K562 (cell line): ENCODE results near the gene CD300LB. TPM values are rescaled to one million over a fixed set of nuclear protein-coding genes. Genes with fewer than 3 reads are reported as not detected.

ENCODE experiments used
- ATAC-seq: fragments of 200-7000 bp; cut with Tn5 transposase; 3 replicates; pipeline ENCODE4 v1.9.1; 2020; ENCODE audit warnings: moderate library complexity
- BruUV-seq: library from RNA; stranded (reverse); fragments of 400-500 nt; replicated peaks from 2 replicates; lab custom pipeline; 2021; lab: Mats Ljungman, UMichigan
- CTCF ChIA-PET: fragments of 300-600 bp; formaldehyde crosslinking; extraction: SDS; loops from one replicate; lab custom pipeline; 2021; ENCODE audit warnings: low intra/inter-chr PET ratio; lab: Yijun Ruan, JAX
- POLR2A ChIA-PET: fragments of 300-600, 350-650 bp; sonication (Branson Sonifier 250); formaldehyde crosslinking; extraction: SDS; loops from one replicate; lab custom pipeline; 2021; ENCODE audit warnings: antibody characterized with exemption, inconsistent platforms; lab: Yijun Ruan, JAX
- DNase-seq, 4 experiments: peaks; one replicate each; pipeline versions ENCODE4 v3.0.0 to v3.0.0-alpha.2; 2011 to 2018; ENCODE audit warnings: low spot score in 3 of 4, mixed read lengths in 3 of 4; ENCODE audit errors: extremely low read depth in 1 of 4
- FAIRE-seq: peaks from 2 replicates; lab custom pipeline; 2011; peaks lifted over from hg19 to GRCh38; lab: Jason Lieb, UNC
- H2AFZ ChIP-seq: 2 replicates; pipeline ENCODE4 v1.6.0; 2011; ENCODE audit warnings: low read depth, low read length, control low read depth, inconsistent platforms
- H3K27ac ChIP-seq: fragments of 200-600 bp; 3 replicates; pipeline ENCODE4 v1.8.0; 2011; ENCODE audit warnings: low read depth, mild to moderate bottlenecking, control low read depth, inconsistent platforms, low read length, moderate library complexity, mixed read lengths; ENCODE audit errors: extremely low read depth
- H3K27me3 ChIP-seq, 2 experiments: fragments of 300-600 bp in 1 of 2; 2 replicates in 1 of 2; 3 replicates in 1 of 2; pipeline versions ENCODE4 v1.6.0 to v1.8.0; 2011; ENCODE audit warnings: inconsistent platforms in 2 of 2, low read length in 2 of 2, mild to moderate bottlenecking in 1 of 2, mixed read lengths in 1 of 2, moderate library complexity in 1 of 2; ENCODE audit not compliant: control insufficient read depth in 2 of 2, insufficient read depth in 2 of 2
- H3K36me3 ChIP-seq: fragments of 300-600 bp; 3 replicates; pipeline ENCODE4 v1.8.0; 2011; ENCODE audit warnings: mild to moderate bottlenecking, low read length, inconsistent platforms; ENCODE audit not compliant: control insufficient read depth, insufficient read depth
- H3K4me1 ChIP-seq, 2 experiments: fragments of 200-600 bp in 1 of 2; replicated peaks in 1 of 2; 2 replicates in 1 of 2; 3 replicates in 1 of 2; pipeline versions ENCODE4 v1.5.1 to v1.8.0; 2011; ENCODE audit warnings: inconsistent platforms in 2 of 2, low read length in 2 of 2, mild to moderate bottlenecking in 1 of 2, mixed read lengths in 1 of 2, moderate library complexity in 1 of 2; ENCODE audit not compliant: control insufficient read depth in 2 of 2, insufficient read depth in 2 of 2
- H3K4me2 ChIP-seq: 2 replicates; pipeline ENCODE4 v1.6.1; 2011; ENCODE audit warnings: low read length, control low read depth, inconsistent platforms, mixed read lengths; ENCODE audit not compliant: insufficient read depth
- H3K4me3 ChIP-seq: fragments of 200-600 bp; sonication (generic), shearing (Covaris generic); 2 replicates; pipeline ENCODE4 v1.5.1; 2016; ENCODE audit warnings: control low read depth, inconsistent platforms
- H3K79me2 ChIP-seq: fragments of 200-600 bp; 3 replicates; pipeline ENCODE4 v1.8.0; 2011; ENCODE audit warnings: low read length, inconsistent platforms; ENCODE audit not compliant: control insufficient read depth, insufficient read depth
- H3K9ac ChIP-seq, 2 experiments: 2 replicates each; pipeline versions ENCODE4 v1.6.0 to v1.6.1; 2011; ENCODE audit warnings: low read depth in 2 of 2, low read length in 2 of 2, control low read depth in 1 of 2, inconsistent platforms in 1 of 2, mild to moderate bottlenecking in 1 of 2, mixed read lengths in 1 of 2; ENCODE audit not compliant: insufficient read depth in 1 of 2
- H3K9me1 ChIP-seq: one replicate; pipeline ENCODE4 v1.6.0; 2011; ENCODE audit warnings: inconsistent platforms, mild to moderate bottlenecking, low read length, moderate library complexity; ENCODE audit not compliant: control insufficient read depth, insufficient read depth
- H3K9me3 ChIP-seq: replicated peaks from 2 replicates; pipeline ENCODE4 v1.5.1; 2011; ENCODE audit warnings: low read depth, low read length, inconsistent platforms; ENCODE audit not compliant: control insufficient read depth, insufficient read depth
- H4K20me1 ChIP-seq: replicated peaks from 2 replicates; pipeline ENCODE4 v1.6.1; 2011; ENCODE audit warnings: low read length, inconsistent platforms, mixed read lengths; ENCODE audit not compliant: control insufficient read depth, insufficient read depth
- BCOR ChIP-seq: fragments of 450-650 bp; IDR thresholded peaks from 2 replicates; pipeline ENCODE4 v1.6.1; 2016
- MTA3 ChIP-seq: fragments of 450-650 bp; formaldehyde crosslinking; IDR thresholded peaks from 2 replicates; pipeline ENCODE4 v1.6.1; 2017; ENCODE audit warnings: mild to moderate bottlenecking, borderline replicate concordance
- RBM14 ChIP-seq: fragments of 200-400 bp; formaldehyde crosslinking; IDR thresholded peaks from 2 replicates; pipeline ENCODE4 v1.6.1; 2018; ENCODE audit warnings: low read depth, mild to moderate bottlenecking, low read length, moderate library complexity, borderline replicate concordance; ENCODE audit not compliant: insufficient read depth
- RBM25 ChIP-seq: fragments of 200-400 bp; formaldehyde crosslinking; IDR thresholded peaks from 2 replicates; pipeline ENCODE4 v1.6.1; 2018; ENCODE audit warnings: low read length, low read depth, moderate library complexity; ENCODE audit not compliant: severe bottlenecking
- WGBS: fragments of 100-300 bp; shearing (Covaris generic); methylation state at CpG from one replicate; pipeline ENCODE4 v1.1.6; 2016; ENCODE audit warnings: low coverage, mixed read lengths; ENCODE audit not compliant: insufficient coverage; ENCODE audit errors: missing lambda C conversion rate; 5-methylcytosine and 5-hydroxymethylcytosine counted together
- in situ Hi-C: fragments of 300-500 bp; cut with MboI; formaldehyde crosslinking; loops from 4 replicates; pipeline ENCODE4 v1.15.0; 2018; ENCODE audit warnings: inconsistent platforms, mixed read lengths
- intact Hi-C: fragments of 100-400 bp; cut with micrococcal nuclease; formaldehyde crosslinking; loops from 2 replicates; pipeline ENCODE4 v1.14.2; 2022
- polyA plus RNA-seq, 8 experiments: library from polyadenylated mRNA; depleted of rRNA in 4 of 8; stranded (reverse) in 5 of 8; unstranded in 3 of 8; fragments of >200 nt; fragmentation: Nextera tagmentation in 2 of 8; fragmentation: Illumina TruSeq in 1 of 8; extraction: Ambion mirVana in 2 of 8; extraction: Trizol in 1 of 8; gene quantifications; 2 replicates each; pipeline versions ENCODE4 v1.2.1 to v1.2.3, GENCODE V29; 2011 to 2014; ENCODE audit warnings: inconsistent platforms in 1 of 8, missing spikeins in 1 of 8
- total RNA-seq, 7 experiments: library from RNA; depleted of rRNA in 6 of 7; stranded (reverse); fragments of >200 nt in 6 of 7; fragmentation: Illumina TruSeq in 2 of 7; extraction: Trizol in 2 of 7; gene quantifications; 2 replicates each; pipeline versions ENCODE4 v1.2.1 to v1.2.3, GENCODE V29; 2011 to 2021; ENCODE audit warnings: low replicate concordance in 1 of 7
- TF ChIP-seq, protein P1 (sequence below): fragments of 450-650 bp; IDR thresholded peaks from 2 replicates; pipeline ENCODE4 v1.6.1; 2014; ENCODE audit warnings: low read depth, mild to moderate bottlenecking, moderate library complexity, borderline replicate concordance

The CD300LB gene
- total and polyA plus RNA-seq, 9 of the 15 experiments (the other 6 are each of a cell fraction or from before 2014, with no cell fraction given), result not detected

DNA sequence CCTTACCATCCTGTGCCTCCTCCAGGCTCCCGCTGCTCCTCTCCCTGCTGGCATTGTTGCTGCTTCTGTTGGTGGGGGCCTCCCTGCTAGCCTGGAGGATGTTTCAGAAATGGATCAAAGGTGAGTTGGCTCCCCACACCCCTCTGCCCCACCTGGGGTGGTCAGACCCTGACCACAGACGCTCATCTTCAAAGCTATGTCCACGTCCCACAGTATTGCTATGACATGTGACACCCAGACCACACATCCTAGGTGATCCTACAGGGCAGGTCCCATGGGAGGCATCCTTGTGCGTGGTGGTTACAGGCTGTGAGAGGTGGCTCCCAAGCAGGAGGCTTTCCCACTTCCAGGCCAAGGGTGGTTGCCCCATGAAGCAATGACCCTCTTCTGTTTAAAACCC is 53.9 kb downstream of the CD300LB start:
- Histone ChIP-seq H3K9ac (no peak overlapping the region), H3K9me3 (no peaks in the 10 kb centered on the region), H3K4me3 (no peak overlapping the region), H2AFZ (no peak overlapping the region), H3K9me1 (no peaks in the 10 kb centered on the region), H3K4me1 (peaks cover 0 to 9% of the 10 kb centered on the region in 2 experiments; a peak in 3 of 5 replicates), H3K27me3 (peaks cover 3 to 62% of the 10 kb centered on the region in 2 experiments; a peak in 2 of 5 replicates), H3K4me2 (no peak overlapping the region), H3K79me2 (no peaks in the 10 kb centered on the region), H3K36me3 (no peaks in the 10 kb centered on the region), H4K20me1 (no peaks in the 10 kb centered on the region), H3K27ac (no peak overlapping the region)
- ChIA-PET POLR2A (interaction anchor here (0.6 kb wide), 1 partner anchor 11 kb away, joined by 4 read pairs; the partner anchor contains the start of gene CD300A), CTCF (no interaction called here)
- intact Hi-C loops, result no loop called here
- TF ChIP-seq MTA3, result no peak
- no peak for TF ChIP-seq RBM14
- in situ Hi-C loops, result no loop called here
- no TSS peak for BruUV-seq
- 6% methylated on average over 4 of the region's 4 CpGs for WGBS
- ATAC-seq (no peak), FAIRE-seq (no peak), DNase-seq (no peak)

DNA sequence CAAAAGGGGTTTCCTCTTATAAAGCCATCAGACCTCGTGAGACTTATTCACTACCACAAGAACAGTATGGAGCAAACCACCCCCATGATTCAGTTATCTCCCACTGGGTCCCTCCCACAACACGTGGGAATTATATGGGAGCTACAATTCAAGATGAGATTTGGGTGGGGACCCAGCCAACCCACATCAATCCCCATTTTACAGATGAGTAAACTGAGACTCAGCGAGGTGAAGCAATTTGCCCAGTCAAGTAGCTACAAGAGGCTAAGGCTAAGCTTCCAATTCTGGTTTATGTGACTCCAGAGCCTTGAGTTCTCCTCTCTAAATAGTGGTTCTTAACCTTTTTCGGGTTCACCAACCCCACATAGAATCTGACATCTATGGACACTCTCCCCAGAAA is 56.1 kb downstream of the CD300LB start:
- in situ Hi-C loops, result no loop called here
- Histone ChIP-seq H3K27ac (no peak overlapping the region), H3K9ac (no peak overlapping the region), H2AFZ (no peak overlapping the region), H3K79me2 (no peaks in the 10 kb centered on the region), H3K9me1 (no peaks in the 10 kb centered on the region), H3K36me3 (no peaks in the 10 kb centered on the region), H3K4me1 (peaks cover 0 to 6% of the 10 kb centered on the region in 2 experiments; a peak in 3 of 5 replicates), H3K4me3 (no peak overlapping the region), H3K27me3 (peaks cover 5 to 42% of the 10 kb centered on the region in 2 experiments; a peak in 3 of 5 replicates), H4K20me1 (no peaks in the 10 kb centered on the region), H3K4me2 (no peak overlapping the region), H3K9me3 (no peaks in the 10 kb centered on the region)
- intact Hi-C loops, result no loop called here
- no peak for FAIRE-seq
- no TSS peak for BruUV-seq
- WGBS, result 2% methylated on average over 4 of the region's 4 CpGs
- POLR2A ChIA-PET, result no interaction called here
- CTCF ChIA-PET, result no interaction called here
- DNase-seq, result no peak
- ATAC-seq, result no peak
- TF ChIP-seq RBM25 (peak; percentile 71), BCOR (peak; percentile 51; the same call in 1 of the 2 replicates)
- TF ChIP-seq, protein P1, sequence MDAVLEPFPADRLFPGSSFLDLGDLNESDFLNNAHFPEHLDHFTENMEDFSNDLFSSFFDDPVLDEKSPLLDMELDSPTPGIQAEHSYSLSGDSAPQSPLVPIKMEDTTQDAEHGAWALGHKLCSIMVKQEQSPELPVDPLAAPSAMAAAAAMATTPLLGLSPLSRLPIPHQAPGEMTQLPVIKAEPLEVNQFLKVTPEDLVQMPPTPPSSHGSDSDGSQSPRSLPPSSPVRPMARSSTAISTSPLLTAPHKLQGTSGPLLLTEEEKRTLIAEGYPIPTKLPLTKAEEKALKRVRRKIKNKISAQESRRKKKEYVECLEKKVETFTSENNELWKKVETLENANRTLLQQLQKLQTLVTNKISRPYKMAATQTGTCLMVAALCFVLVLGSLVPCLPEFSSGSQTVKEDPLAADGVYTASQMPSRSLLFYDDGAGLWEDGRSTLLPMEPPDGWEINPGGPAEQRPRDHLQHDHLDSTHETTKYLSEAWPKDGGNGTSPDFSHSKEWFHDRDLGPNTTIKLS, result no peak
